HG03354 (cell line): ENCODE measurements around the gene KRT26.
"Not testable (repeated sequence)": the region's sequence is repeated elsewhere in the genome, so short reads cannot be mapped to it uniquely, and the experiment has no call there.

Experiments
- ATAC-seq: cut with Tn5 transposase; IDR thresholded peaks from one replicate; pipeline ENCODE4 v1.9.1; 2021; ENCODE audit warnings: mild to moderate bottlenecking; ENCODE audit not compliant: unreplicated experiment, poor library complexity, severe bottlenecking

KRT26 gene

DNA sequence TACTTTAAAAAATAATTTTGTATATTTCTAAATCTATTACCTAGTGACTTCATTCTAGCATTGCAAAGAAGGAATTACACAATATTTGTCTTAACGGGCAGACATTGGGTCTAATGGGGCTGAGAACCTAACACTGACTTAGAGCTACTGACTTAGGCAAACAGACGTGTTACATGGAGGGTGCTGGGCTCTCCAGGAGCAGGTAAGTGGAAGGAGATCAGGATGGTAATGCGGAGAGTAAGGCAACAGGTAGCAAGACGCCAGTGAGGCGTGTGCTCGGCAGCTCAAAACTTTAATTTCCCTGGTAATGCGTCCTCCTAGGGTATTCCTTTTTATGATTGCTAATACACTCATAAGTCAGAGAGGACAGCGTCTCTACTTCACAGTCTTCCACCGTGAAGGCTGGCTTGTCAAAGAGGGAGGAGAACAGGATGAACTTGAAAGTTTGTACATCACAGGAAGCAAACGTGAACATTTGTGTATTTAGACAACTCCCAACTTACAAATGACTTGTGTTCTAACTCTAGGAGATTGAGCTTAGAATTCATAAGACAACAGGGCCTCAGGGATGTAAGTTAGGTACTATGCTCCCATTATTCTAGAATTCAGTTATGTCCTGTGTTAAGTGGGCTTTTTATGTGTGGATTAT is 23.1 kb upstream of the KRT26 start:
- ATAC-seq: no peak

DNA sequence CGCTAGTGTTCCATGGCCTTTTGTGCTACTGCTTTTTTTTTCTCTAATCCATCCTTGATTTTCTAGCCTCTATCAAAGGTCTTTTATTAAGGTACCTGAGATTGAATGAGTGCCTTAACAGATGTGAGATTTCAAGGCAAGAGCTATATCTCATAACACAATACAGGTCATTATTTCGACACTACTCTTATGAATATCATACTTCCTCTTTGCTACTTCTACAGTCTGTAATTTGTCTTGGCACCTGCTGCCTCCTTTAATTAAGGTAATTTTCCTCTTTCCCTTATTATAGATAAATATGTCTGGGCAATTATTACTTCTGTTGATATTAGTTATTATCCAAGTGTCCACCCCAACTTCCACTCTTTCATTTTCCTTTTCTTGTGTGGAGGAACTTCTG is 22.5 kb upstream of the KRT26 start:
- ATAC-seq: no peak

DNA sequence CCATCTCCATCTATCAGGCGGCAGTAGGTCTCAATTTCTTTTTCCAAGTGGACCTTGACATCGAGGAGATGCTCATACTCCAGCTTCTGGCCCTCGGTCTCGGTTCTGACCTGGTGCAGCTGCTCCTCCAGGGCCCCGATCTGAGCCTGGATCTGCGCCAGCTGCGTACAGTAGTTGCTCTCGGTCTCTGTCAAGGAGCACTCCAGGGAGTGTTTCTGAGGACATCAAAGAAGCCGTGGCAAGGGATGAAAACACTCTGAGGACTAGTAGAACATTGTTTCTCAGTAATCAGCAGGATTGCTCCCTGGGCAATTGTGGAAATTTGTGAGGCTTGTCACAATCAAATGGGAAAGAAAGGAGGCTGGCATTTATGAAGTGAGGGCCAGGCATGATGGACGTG is 21.8 kb upstream of the KRT26 start:
- no peak for ATAC-seq

DNA sequence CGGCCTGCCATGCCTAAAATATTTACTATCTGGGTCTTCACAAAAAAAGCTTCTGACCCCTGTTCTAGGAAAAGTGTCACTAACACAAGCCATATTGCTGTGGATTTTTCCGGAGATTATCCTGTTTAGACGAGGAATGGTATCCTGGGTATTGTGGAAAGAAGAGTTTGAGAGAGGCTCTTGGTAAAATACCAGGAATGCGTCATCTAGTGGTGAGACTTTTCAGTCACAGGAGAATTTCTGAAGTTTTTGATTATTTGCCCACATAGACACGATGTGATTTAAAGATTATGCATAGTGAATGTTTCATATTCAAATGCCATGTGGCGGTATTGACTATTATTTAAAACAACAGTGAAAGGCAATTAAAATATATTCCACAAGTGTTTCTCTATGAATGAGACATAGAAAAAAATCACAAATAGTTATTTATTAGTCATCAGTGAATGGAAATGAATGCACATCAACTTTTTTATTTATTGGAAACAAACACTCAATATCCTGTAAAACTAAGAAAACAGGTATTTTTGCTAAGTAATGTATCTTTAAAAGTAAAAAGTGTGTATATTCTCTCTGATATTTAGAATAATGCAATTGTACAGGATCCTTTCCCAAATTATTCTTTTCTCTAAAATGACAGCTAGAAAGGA is 19.9 kb upstream of the KRT26 start:
- ATAC-seq: no peak

DNA sequence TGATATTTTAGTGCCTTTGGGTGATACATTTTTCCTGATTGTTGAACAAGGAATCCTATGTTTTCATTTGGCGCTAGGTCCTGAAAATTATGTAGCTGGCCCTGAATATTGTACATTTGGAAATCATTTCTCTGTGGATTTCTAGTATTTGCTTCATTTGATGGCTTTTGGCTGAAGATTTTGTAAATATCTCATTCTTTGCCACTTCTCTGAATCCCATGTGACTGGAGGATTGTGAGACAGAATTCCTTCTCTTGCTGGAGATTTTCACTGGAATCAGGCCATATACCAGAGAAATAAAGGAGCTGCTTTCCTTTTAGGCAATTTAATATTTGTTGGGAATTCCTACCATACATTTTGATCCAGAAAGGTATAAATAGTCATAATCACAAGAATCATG is 19.1 kb upstream of the KRT26 start:
- ATAC-seq: no peak

DNA sequence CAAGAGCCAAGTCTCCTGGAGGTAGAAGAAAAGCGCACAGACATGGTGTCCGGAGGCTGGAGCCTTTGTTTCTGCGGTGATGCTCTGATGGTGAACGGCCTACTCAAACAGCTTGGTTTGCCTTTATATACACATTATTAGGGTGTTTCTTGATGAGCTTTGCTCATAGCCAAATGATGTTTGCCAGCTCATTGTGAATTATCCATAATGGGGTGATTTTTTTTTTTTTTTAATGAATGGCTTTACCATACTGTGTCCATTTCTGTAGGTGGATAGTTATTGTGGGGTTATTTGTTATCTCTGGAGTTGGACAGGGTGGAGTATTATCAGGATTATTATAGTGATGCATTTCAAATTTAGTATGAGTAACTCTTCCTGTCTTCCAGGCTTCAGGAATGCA is 10.4 kb upstream of the KRT26 start, which contains the start of gene KRT27:
Gene KRT27 (minus strand): TSS at position 101 of the 400 bp plus-strand sequence. CDS start 57 bp downstream, at position 44.
- no peak for ATAC-seq

DNA sequence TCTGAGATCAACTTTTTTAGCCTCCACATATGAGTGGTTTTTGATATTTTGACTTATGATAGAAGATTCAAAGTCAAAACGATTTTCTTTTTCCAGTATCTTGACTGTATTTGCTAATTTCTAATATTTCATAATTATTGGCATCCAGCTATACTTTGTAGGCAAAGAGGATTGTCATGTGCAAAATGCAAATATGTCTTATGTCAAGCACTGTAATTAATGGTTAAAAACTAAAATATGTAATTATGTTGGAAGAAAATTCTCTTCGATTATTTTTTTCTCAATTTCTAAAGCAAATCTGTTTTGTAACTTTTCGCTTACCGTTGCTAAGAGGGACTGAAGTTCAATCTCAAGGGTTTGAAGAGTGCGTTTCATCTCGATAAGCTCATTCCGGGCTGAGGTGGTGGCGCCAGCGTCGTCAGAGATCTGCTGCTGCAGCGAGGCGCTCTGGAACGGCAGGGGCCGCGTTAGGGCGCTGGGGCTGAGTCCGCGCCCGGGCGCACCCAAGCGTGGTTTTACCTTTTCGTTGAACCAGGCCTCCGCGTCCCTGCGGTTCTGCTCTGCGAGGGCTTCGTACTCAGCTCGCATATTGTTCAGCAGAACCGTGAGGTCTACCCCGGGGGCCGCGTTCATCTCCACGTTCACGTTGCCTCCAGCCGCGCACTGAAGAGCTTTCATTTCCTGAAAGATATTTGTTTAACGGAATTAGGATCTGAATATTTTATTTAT is 7.3 kb upstream of the KRT26 start:
- no peak for ATAC-seq

DNA sequence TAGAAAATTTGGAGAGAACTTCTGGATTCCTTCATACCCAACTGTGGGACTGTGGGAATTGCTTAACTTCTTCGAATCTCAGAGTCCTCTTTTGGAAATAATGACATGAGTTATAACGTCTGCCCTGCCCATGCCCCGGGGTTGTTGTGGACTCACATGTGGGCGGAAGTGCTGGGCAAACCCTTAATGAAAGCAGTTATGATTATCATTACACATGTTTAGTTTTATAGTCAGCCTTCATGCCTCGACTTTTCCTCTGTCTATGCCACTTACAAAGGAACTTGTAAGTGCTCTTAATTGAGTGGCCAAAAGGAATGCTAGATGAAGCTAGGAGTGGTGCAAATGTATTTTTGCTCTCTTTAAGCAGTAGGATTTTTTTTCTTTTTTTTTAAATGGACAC is 6.5 kb upstream of the KRT26 start:
- ATAC-seq: no peak

DNA sequence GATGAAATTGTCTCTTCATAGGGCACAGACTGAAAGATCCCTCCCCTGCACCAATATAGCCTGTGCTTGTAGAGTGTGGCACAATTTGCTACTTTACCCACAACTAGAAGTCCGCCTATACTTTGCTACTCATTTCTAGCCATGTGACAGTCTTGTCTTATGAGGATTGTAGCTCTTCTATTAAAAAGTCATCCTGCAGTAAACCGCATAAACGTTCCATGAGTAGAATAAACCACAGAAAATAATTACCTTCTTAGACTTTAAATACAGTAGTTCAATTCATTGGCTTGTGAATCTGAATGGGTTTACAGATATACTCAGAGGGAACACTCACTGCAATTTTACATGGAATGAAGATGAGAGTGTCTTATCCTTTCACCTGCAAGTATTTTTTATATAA is 6.0 kb upstream of the KRT26 start:
- no peak for ATAC-seq

DNA sequence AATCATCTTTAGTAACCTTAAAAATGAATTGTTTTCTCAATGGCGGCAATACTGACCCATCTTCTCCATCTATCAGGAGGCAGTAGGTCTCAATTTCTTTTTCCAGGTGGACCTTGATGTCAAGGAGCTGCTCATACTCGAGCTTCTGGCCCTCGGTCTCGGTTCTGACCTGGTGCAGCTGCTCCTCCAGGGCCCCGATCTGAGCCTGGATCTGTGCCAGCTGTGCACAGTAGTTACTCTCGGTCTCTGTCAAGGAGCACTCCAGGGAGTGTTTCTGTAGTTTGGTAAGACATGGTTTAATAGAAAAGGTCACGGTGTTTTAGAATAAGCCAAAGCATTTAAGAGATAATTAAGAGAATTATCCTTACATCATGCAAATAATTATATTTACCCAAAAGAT is 5.5 kb upstream of the KRT26 start:
- ATAC-seq: no peak

DNA sequence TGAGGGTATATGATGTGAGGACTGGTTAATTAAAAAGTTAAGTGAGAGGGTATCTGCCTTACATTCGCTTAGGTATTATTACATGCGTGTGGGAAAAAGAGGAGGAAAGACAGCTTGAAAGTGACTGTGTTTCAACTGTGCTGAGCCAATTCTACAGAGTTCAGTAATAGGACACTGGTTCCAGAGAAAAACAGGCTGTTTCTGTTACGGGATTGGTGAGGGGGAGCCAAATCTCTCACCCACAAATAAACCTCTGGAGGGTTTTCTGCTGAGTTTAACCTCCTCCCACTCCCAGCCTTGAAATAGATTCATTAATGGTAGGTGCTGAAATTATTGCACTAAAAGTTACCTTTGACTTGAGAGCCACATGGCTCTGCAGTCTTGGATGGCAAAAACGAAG is 3.9 kb upstream of the KRT26 start:
- ATAC-seq: no peak

DNA sequence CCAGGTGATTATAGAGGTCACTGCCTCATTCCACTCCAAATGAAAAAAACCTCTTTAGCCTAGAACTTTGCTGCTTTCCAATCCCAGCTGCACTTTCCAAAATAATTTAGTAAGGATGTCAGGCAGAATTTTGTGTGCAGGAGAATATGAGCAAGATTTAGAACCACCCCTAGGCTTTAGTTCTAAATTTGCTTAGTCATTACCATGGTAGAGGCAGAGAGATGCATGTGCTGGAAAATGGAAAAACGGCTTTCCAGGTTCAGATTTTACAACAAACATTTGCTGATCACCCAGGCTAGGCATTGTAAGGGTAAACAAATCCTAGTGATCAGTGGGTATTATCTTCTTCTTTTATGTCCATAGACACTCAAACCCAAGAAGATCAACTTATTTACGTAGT is 6.3 kb downstream of the KRT26 start:
- no peak for ATAC-seq

DNA sequence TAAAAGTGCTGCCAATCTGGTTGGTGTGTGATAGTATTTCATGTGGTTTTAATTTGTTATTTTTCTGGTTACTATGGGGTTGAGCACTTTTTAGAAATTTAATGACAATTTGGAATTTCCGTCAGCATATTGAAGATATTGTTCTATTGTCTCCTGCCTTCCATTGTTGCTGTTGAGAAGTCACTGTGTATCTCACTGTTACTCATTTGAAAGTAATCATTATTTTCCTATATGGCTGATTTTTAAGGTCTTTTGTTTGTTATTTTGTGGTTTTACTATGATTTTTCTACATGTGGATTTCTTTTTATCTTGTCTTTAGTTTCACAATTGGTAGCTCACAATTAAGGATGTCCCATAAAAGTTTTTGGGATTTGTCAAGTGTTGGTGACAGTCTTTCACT is 8.2 kb downstream of the KRT26 start:
- no peak for ATAC-seq

DNA sequence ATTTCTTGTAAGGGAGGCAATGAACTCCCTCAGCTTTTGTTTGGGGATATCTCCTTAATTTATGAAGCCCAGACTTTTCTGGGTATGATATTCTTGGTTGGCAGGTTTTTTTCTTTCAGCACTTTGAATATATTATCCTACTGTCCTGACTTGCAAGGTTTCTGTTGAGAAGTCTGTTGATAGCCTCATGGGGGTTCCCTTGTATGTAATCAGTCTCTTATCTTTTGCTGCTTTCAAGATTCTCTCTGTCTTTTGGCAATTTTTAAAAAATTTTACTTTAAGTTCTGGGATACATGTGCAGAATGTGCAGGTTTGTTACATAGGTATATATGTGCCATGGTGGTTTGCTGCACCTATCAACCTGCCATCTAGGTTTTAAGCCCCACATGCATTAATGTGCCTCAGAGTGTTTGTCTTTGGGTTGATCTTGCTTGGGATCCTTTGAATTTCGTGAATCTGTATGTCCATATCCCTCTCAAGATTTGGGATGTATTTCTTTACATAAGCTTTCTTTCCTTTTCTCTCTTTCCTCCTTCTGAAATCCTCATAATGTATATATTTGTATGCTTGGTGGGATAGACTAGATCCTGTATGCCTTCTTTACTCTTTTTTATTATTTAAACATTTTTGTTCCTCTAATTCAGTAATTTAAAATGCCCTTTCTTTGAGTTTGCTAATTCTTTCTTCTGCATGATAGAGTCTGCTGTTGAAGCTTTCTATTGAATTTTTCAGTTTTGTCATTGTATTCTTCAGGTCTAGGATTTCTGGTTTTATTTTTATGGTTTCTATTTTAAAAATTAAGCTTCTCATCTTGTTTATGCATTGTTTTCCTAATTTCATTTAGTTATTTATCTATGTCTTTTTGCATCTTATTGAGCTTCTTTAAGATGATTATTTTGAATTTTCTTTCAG is 11.6 kb downstream of the KRT26 start:
- ATAC-seq: no peak

DNA sequence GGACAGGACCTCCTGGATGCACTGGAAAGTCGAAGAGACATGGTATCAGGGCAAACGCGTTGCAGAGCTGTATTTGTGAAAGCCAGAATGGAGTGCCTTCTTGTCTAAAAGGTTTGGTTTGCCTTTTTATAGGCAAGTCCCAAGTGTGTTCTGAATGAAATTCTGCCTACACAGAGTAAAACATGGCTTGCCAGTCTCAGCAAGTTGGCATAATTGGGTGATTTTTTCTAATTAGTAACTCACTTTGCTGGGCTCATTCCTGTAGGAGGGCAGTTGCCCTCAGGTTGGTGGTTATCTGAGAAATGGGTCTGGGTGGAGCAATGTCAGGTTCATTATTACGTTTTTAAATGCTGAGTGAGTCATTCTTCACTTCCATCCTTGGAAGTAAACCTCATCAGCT is 16.8 kb downstream of the KRT26 start, which contains the start of gene KRT25:
Gene KRT25 (minus strand): TSS at position 101 of the 400 bp plus-strand sequence. CDS start 60 bp downstream, at position 41.
- ATAC-seq: no peak

DNA sequence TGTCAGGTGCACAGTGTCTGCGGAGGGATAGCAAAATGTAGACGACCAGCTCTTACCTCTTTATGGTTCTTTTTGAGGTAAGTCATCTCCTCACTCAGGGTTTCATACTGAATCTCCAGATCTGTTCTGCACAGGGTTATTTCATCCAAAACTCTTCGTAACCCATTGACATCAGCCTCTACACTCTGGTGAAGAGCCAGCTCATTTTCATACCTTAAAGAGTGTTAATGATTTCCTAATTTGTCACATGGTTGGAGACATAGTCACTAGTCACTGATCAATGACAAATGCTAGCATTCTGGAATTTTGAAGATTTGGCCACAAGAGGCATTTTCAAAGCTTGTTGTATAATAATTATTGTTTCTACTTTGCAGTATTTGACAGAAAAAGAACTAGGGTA is 18.2 kb downstream of the KRT26 start:
- no peak for ATAC-seq

DNA sequence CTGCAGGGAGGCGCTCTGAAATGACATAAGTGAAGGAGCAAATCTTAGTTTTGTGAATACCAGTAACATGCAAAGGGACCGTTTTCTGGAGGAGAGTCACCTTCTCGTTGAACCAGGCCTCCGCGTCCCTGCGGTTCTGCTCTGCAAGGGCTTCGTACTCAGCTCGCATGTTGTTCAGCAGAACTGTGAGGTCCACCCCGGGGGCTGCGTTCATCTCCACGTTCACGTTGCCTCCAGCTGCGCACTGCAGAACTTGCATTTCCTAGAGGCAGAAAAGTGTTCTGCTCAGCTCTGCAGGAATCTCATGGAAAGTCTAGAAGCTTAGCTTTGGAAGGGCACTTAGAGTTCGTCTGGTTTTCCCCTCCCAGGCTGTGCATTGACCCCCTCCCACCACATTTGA is 20.9 kb downstream of the KRT26 start:
- no peak for ATAC-seq

DNA sequence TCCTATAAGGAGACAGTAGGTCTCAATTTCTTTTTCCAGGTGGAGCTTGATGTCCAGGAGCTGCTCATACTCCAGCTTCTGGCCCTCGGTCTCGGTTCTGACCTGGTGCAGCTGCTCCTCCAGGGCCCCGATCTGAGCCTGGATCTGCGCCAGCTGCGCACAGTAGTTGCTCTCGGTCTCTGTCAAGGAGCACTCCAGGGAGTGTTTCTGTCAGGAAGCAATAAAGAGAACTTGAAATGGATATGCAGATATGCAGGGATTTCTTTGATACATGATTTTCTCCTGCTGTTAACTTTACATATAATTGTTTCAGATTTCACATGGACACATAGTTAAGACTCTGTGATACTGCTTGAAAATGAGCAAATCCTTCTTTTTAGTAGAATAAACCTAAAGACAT is 21.6 kb downstream of the KRT26 start:
- ATAC-seq: no peak

DNA sequence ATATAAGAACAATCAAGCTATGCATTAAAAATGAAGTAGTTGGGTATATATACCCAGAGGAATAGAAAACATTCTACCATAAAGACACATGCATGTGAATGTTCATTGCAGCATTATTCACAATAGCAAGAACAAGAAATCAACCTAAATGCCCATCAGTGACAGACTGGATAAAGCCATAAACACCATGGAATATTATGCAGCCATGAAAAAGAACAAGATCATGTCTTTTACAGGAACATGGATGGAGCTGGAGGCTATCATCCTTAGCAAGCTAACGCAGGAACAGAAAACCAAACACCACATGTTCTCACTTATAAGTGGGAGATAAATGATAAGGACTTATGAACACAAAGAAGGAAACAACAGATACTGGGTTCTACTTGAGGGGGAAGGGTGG is 23.3 kb downstream of the KRT26 start:
- ATAC-seq: not testable (repeated sequence)

DNA sequence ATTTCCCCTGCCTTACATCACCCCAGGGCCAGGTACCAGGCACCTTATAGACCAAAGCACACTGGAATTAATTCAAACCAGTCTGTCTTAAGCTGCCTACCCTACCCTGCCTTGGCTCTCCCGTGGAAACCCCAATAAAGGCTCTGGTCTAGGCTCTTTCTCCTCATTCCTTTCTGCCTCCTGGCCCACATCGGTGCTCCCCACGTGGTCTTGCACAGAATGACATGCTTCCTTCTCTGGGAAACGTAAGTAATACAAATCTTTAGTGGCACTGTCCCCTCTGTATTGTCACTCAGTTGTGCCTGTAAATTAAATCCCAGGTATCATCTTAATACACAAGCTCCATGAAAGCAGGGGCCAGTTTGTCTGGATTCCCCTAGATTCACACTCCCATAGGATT is 33.4 kb downstream of the KRT26 start:
- no peak for ATAC-seq
